Kidney (tissue), 22 donors: ENCODE data around the gene IFT27. TPM values are rescaled to one million over a fixed set of nuclear protein-coding genes. Genes with fewer than 3 reads are reported as not detected.

Experiments used
- DNase-seq, 5 donors: peaks; one replicate each; pipeline ENCODE4 v3.0.0-alpha.2; 2013 to 2020
- FAIRE-seq: peaks from 2 replicates; lab custom pipeline; 2012; peaks lifted over from hg19 to GRCh38; lab: Jason Lieb, UNC
- H3K27ac ChIP-seq, 2 donors: one replicate each; pipeline ENCODE4 v1.7.0; 2013; ENCODE audit warnings: low read depth in 2 of 2, low read length in 2 of 2, inconsistent platforms in 1 of 2
- H3K27me3 ChIP-seq: one replicate; pipeline ENCODE4 v1.7.1; 2013; ENCODE audit warnings: low read length, inconsistent platforms; ENCODE audit not compliant: control insufficient read depth, insufficient read depth
- H3K36me3 ChIP-seq, 3 donors: one replicate each; pipeline versions ENCODE4 v1.7.0 to v1.7.1; 2013; ENCODE audit warnings: low read length in 3 of 3, control low read depth in 1 of 3, inconsistent platforms in 1 of 3; ENCODE audit not compliant: insufficient read depth in 3 of 3, control insufficient read depth in 2 of 3
- H3K4me1 ChIP-seq, 3 donors: one replicate each; pipeline versions ENCODE4 v1.7.0 to v1.7.1; 2013; ENCODE audit warnings: low read length in 3 of 3, inconsistent platforms in 1 of 3, low read depth in 1 of 3; ENCODE audit not compliant: control insufficient read depth in 2 of 3, insufficient read depth in 2 of 3
- H3K4me3 ChIP-seq, 3 donors: one replicate each; pipeline versions ENCODE4 v1.7.0 to v1.8.1; 2013; ENCODE audit warnings: low read length in 3 of 3, control low read depth in 1 of 3, inconsistent platforms in 1 of 3
- H3K9ac ChIP-seq, 3 donors: one replicate each; pipeline versions ENCODE4 v1.7.0 to v1.7.1; 2013; ENCODE audit warnings: low read length in 3 of 3, control low read depth in 1 of 3, inconsistent platforms in 1 of 3
- H3K9me3 ChIP-seq, 3 donors: one replicate each; pipeline versions ENCODE4 v1.7.0 to v1.7.1; 2013; ENCODE audit warnings: low read length in 3 of 3, control low read depth in 1 of 3, inconsistent platforms in 1 of 3; ENCODE audit not compliant: control insufficient read depth in 2 of 3, insufficient read depth in 1 of 3
- intact Hi-C: fragments of 100-400 bp; cut with DNase I; formaldehyde crosslinking; loops from one replicate; pipeline ENCODE4 v1.11.1; 2022
- long read RNA-seq, 10 donors: library from polyadenylated mRNA in 1 of 10; unstranded in 1 of 10; transcript quantifications; one replicate each; pipeline ENCODE4 v2.0.0 and lab custom pipeline, GENCODE V29; 2021 to 2026
- polyA plus RNA-seq: library from polyadenylated mRNA; stranded (reverse); fragments of 350-450 nt; fragmentation: Illumina TruSeq; extraction: RNeasy Lipid Tissue Mini Kit (QIAGEN cat#74804); gene quantifications from one replicate; pipeline ENCODE4 v1.2.3, GENCODE V29; 2014; ENCODE audit warnings: low read depth, low replicate concordance; ENCODE audit not compliant: insufficient read depth
- total RNA-seq: library from RNA; stranded (reverse); fragmentation: NEBNext Ultra II Directional; extraction: Animal tissue kit (Norgen Biotek cat#: 25700); gene quantifications from one replicate; pipeline ENCODE4 v1.2.1, GENCODE V29; 2021
- TF ChIP-seq, protein P1 (sequence below): IDR thresholded peaks from 3 replicates; pipeline ENCODE4 v1.5.1; 2012; ENCODE audit warnings: mild to moderate bottlenecking, moderate library complexity, borderline replicate concordance; ENCODE audit not compliant: insufficient read depth; ENCODE audit errors: extremely low read depth
- donor health status: control.
- donor health status: control.
- donor health status: control.
- donor health status: control.
- donor health status: control.
- donor health status: DM: yes; HTN: yes; CAD: no.
- donor health status: Normal renal cell carcinoma (clear cell type).

The IFT27 gene
- 33.1 TPM for total RNA-seq
- 52.7 TPM for polyA plus RNA-seq
- long read RNA-seq, donor 1, transcript IFT27-205 (7 exons, 1,095 nt), result major isoform, 14 of 15 reads
- long read RNA-seq, donor 1, partial matches to known transcripts, result 0 of 15 reads
- long read RNA-seq, donor 1, other reads (novel, unspliced or antisense), result 0 of 15 reads
- long read RNA-seq, donor 2, transcript IFT27-205 (7 exons, 1,095 nt), result major isoform, 16 of 28 reads
- long read RNA-seq, donor 2, partial matches to known transcripts, result 7 of 28 reads
- long read RNA-seq, donor 2, other reads (novel, unspliced or antisense), result 5 of 28 reads
- long read RNA-seq, donor 3, transcript IFT27-205 (7 exons, 1,095 nt), result major isoform, 18 of 20 reads
- long read RNA-seq, donor 3, partial matches to known transcripts, result 0 of 20 reads
- long read RNA-seq, donor 3, other reads (novel, unspliced or antisense), result 0 of 20 reads
- long read RNA-seq, donor 4, transcript IFT27-205 (7 exons, 1,095 nt), result major isoform, 19 of 20 reads
- long read RNA-seq, donor 4, partial matches to known transcripts, result 0 of 20 reads
- long read RNA-seq, donor 4, other reads (novel, unspliced or antisense), result 0 of 20 reads
- long read RNA-seq, donor 5, partial matches to known transcripts, result 0 of 2 reads
- long read RNA-seq, donor 5, other reads (novel, unspliced or antisense), result 0 of 2 reads
- long read RNA-seq, donor 6, transcript IFT27-205 (7 exons, 1,095 nt), result major isoform, 24 of 36 reads
- long read RNA-seq, donor 6, partial matches to known transcripts, result 11 of 36 reads
- long read RNA-seq, donor 6, other reads (novel, unspliced or antisense), result 0 of 36 reads
- long read RNA-seq, donor 7, transcript IFT27-205 (7 exons, 1,095 nt), result major isoform, 12 of 28 reads
- long read RNA-seq, donor 7, partial matches to known transcripts, result 9 of 28 reads
- long read RNA-seq, donor 7, other reads (novel, unspliced or antisense), result 7 of 28 reads
- long read RNA-seq, donor 8, transcript IFT27-205 (7 exons, 1,095 nt), result major isoform, 12 of 12 reads
- long read RNA-seq, donor 8, partial matches to known transcripts, result 0 of 12 reads
- long read RNA-seq, donor 8, other reads (novel, unspliced or antisense), result 0 of 12 reads
- long read RNA-seq, donor 9, transcript IFT27-205 (7 exons, 1,095 nt), result major isoform, 10 of 11 reads
- long read RNA-seq, donor 9, partial matches to known transcripts, result 0 of 11 reads
- long read RNA-seq, donor 9, other reads (novel, unspliced or antisense), result 0 of 11 reads
- long read RNA-seq, donor 10, transcript IFT27-205 (7 exons, 1,095 nt), result major isoform, 15 of 18 reads
- long read RNA-seq, donor 10, partial matches to known transcripts, result 0 of 18 reads
- long read RNA-seq, donor 10, other reads (novel, unspliced or antisense), result 0 of 18 reads

GRCh38 chr22:36775964-36776669, at the start of gene IFT27:
TSS of gene IFT27 (minus strand) at chr22:36776119. CDS start at chr22:36775707, 412 bp downstream.
- H3K4me1 ChIP-seq, result peaks cover 0 to 12% (median 3%) of the 10 kb centered on the region in 3 donors
- H3K4me3 ChIP-seq, result peak within 1 kb of the TSS; percentile 80 to 83 (median 80)
- peak within 1 kb of the TSS; percentile 40 to 55 for H3K27ac ChIP-seq
- no peaks in the 10 kb centered on the region for H3K36me3 ChIP-seq
- peak within 1 kb of the TSS; percentile 61 to 81 (median 71) for H3K9ac ChIP-seq
- no peaks in the 10 kb centered on the region for H3K9me3 ChIP-seq
- H3K27me3 ChIP-seq, result no peaks in the 10 kb centered on the region
- FAIRE-seq, result peak; percentile 100
- intact Hi-C loops, result no loop called here
- TF ChIP-seq, protein P1, sequence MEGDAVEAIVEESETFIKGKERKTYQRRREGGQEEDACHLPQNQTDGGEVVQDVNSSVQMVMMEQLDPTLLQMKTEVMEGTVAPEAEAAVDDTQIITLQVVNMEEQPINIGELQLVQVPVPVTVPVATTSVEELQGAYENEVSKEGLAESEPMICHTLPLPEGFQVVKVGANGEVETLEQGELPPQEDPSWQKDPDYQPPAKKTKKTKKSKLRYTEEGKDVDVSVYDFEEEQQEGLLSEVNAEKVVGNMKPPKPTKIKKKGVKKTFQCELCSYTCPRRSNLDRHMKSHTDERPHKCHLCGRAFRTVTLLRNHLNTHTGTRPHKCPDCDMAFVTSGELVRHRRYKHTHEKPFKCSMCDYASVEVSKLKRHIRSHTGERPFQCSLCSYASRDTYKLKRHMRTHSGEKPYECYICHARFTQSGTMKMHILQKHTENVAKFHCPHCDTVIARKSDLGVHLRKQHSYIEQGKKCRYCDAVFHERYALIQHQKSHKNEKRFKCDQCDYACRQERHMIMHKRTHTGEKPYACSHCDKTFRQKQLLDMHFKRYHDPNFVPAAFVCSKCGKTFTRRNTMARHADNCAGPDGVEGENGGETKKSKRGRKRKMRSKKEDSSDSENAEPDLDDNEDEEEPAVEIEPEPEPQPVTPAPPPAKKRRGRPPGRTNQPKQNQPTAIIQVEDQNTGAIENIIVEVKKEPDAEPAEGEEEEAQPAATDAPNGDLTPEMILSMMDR, result no peak
- DNase-seq, result peak; percentile 98 to 100 (median 100)

- Histone ChIP-seq H3K4me1 (no peaks in the 10 kb centered on the region), H3K27ac (no peak overlapping the region), H3K9ac (no peak overlapping the region), H3K4me3 (no peak overlapping the region), H3K27me3 (peaks cover under 1% of the 10 kb centered on the region), H3K36me3 (no peaks in the 10 kb centered on the region), H3K9me3 (no peaks in the 10 kb centered on the region)
- TF ChIP-seq, protein P1, result no peak
- intact Hi-C loops, result no loop called here
- FAIRE-seq, result no peak
- DNase-seq, result no peak
Measured at GRCh38 chr22:36824655-36825054, 48.7 kb upstream of the IFT27 start.

DNA sequence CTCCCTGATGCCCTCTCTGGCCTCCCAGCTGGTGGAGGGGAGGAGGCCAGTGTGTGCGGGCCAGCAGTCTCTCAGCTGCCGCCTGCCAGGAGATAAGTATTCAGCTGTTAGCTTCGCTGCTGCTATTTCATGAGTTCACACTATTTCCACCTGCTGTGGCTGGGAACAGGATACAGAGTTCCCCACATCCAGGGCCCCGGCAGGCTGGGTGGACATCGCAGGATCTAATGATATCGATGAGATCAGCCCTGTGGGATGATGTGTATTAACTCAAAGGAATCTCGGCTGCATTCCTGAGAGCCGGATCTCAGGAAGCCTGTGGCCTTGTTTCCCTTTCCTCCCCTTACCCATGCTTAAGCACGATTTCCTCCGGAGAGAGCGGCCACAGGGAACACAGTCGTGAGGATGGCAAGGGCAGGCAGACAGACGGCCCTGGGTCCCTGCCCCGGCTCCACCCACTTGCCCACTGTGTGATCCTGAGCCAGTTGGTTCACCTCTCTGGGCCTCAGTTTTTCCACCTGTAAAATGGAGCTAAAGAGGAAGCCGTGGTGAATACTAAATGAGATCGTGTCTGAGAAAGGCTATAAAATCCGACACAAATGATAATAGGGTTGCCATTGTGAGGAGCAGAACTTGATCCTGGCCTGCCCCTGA, 47.4 kb upstream of the IFT27 start:
- H3K4me3 ChIP-seq, result no peak overlapping the region
- H3K9me3 ChIP-seq, result no peaks in the 10 kb centered on the region
- peak in 1 of 5 donors; percentile 33 for DNase-seq
- H3K4me1 ChIP-seq, result no peaks in the 10 kb centered on the region
- FAIRE-seq, result no peak
- H3K27ac ChIP-seq, result no peak overlapping the region
- H3K36me3 ChIP-seq, result no peaks in the 10 kb centered on the region
- intact Hi-C loops, result no loop called here
- TF ChIP-seq, protein P1, result no peak
- H3K27me3 ChIP-seq, result peaks cover 2% of the 10 kb centered on the region
- H3K9ac ChIP-seq, result no peak overlapping the region
